ENCODE data around the gene SCARB2. TPM values are rescaled to one million over a fixed set of nuclear protein-coding genes. Genes with fewer than 3 reads are reported as not detected.

SCARB2 gene
- polyA plus RNA-seq, 1 donor (not counting 4 experiments of a cell fraction or from before 2014, with no cell fraction given) = 72.2 TPM

- H3K27me3 ChIP-seq (ENCODE audit: control insufficient read depth, extremely low read depth, insufficient read depth, low read length) = no peaks in the 10 kb centered on the region
- no peak overlapping the region for H3K27ac ChIP-seq (ENCODE audit: control insufficient read depth, insufficient read depth, low read length)
- TF ChIP-seq CTCF (optimal IDR thresholded peaks at IDR 0.05 in 1 of 3, IDR thresholded peaks at IDR 0.05 in 1 of 3, conservative IDR thresholded peaks at IDR 0.05 in 1 of 3; ENCODE audit: extremely low read depth in 1 of 3, insufficient read depth in 2 of 3, low read length in 3 of 3) (no peak), EZH2 (IDR thresholded peaks at IDR 0.05; ENCODE audit: low read length) (no peak)
- no peak for FAIRE-seq
- H3K4me2 ChIP-seq (ENCODE audit: control insufficient read depth, extremely low read depth, insufficient read depth, low read depth, low read length) = no peak overlapping the region
- peaks cover 6% of the 10 kb centered on the region for H3K4me1 ChIP-seq (ENCODE audit: control insufficient read depth, extremely low read depth, insufficient read depth, low read length)
- H3K9me3 ChIP-seq (ENCODE audit: control insufficient read depth, low read depth, low read length) = no peaks in the 10 kb centered on the region
- H3K79me2 ChIP-seq (ENCODE audit: control insufficient read depth, insufficient read depth, low read length) = peaks cover 54% of the 10 kb centered on the region
- H3K9me1 ChIP-seq (ENCODE audit: control insufficient read depth, extremely low read depth, insufficient read depth, low read length) = no peaks in the 10 kb centered on the region
- DNase-seq (ENCODE audit: low read depth, low spot score) = no peak
- peaks cover 6% of the 10 kb centered on the region for H4K20me1 ChIP-seq (ENCODE audit: control insufficient read depth, extremely low read depth, insufficient read depth, low read length)
- no peak overlapping the region for H3K9ac ChIP-seq (ENCODE audit: control insufficient read depth, extremely low read depth, insufficient read depth, low read length)
- no peak overlapping the region for H3K4me3 ChIP-seq (ENCODE audit: control insufficient read depth in 2 of 3, extremely low read depth in 1 of 3, insufficient read depth in 2 of 3, low read depth in 1 of 3, low read length in 3 of 3)
- dilution Hi-C loops (cut with MboI; ENCODE audit: extremely low pct_ligation_motif_present, low sequenced_read_pairs) = no loop called here
- peaks cover 7 to 8% of the 10 kb centered on the region in 2 experiments for H3K36me3 ChIP-seq (ENCODE audit: control insufficient read depth in 2 of 2, extremely low read depth in 1 of 2, insufficient read depth in 2 of 2, low read length in 2 of 2)
- H2AFZ ChIP-seq (ENCODE audit: control insufficient read depth, low read length) = no peak overlapping the region
These were observed 72.4 kb downstream of the SCARB2 start for GRCh38 chr4:76141241-76141640.

- no peak overlapping the region for H3K9ac ChIP-seq (ENCODE audit: control insufficient read depth, extremely low read depth, insufficient read depth, low read length)
- peaks cover 2 to 7% of the 10 kb centered on the region in 2 experiments for H3K36me3 ChIP-seq (ENCODE audit: control insufficient read depth in 2 of 2, extremely low read depth in 1 of 2, insufficient read depth in 2 of 2, low read length in 2 of 2)
- H3K79me2 ChIP-seq (ENCODE audit: control insufficient read depth, insufficient read depth, low read length) = no peaks in the 10 kb centered on the region
- no peak overlapping the region for H3K4me2 ChIP-seq (ENCODE audit: control insufficient read depth, extremely low read depth, insufficient read depth, low read depth, low read length)
- H3K9me1 ChIP-seq (ENCODE audit: control insufficient read depth, extremely low read depth, insufficient read depth, low read length) = no peaks in the 10 kb centered on the region
- no peak overlapping the region for H3K4me3 ChIP-seq (ENCODE audit: control insufficient read depth in 2 of 3, extremely low read depth in 1 of 3, insufficient read depth in 2 of 3, low read depth in 1 of 3, low read length in 3 of 3)
- H3K4me1 ChIP-seq (ENCODE audit: control insufficient read depth, extremely low read depth, insufficient read depth, low read length) = no peaks in the 10 kb centered on the region
- H4K20me1 ChIP-seq (ENCODE audit: control insufficient read depth, extremely low read depth, insufficient read depth, low read length) = no peaks in the 10 kb centered on the region
- DNase-seq (ENCODE audit: low read depth, low spot score) (no peak), FAIRE-seq (no peak)
- H3K27me3 ChIP-seq (ENCODE audit: control insufficient read depth, extremely low read depth, insufficient read depth, low read length) = no peaks in the 10 kb centered on the region
- no peak overlapping the region for H3K27ac ChIP-seq (ENCODE audit: control insufficient read depth, insufficient read depth, low read length)
- no peaks in the 10 kb centered on the region for H3K9me3 ChIP-seq (ENCODE audit: control insufficient read depth, low read depth, low read length)
- TF ChIP-seq EZH2 (IDR thresholded peaks at IDR 0.05; ENCODE audit: low read length) (no peak), CTCF (optimal IDR thresholded peaks at IDR 0.05 in 1 of 3, IDR thresholded peaks at IDR 0.05 in 1 of 3, conservative IDR thresholded peaks at IDR 0.05 in 1 of 3; ENCODE audit: extremely low read depth in 1 of 3, insufficient read depth in 2 of 3, low read length in 3 of 3) (no peak)
- dilution Hi-C loops (cut with MboI; ENCODE audit: extremely low pct_ligation_motif_present, low sequenced_read_pairs) = no loop called here
- no peak overlapping the region for H2AFZ ChIP-seq (ENCODE audit: control insufficient read depth, low read length)
These were observed 85.9 kb downstream of the SCARB2 start for GRCh38 chr4:76127754-76128153.

All from keratinocyte (primary cell).